ENCODE measurements around the gene SHPK.

GRCh38 chr17:3627769-3628167, 8.3 kb downstream of the SHPK start:
- TF ChIP-seq TAF1 (IDR thresholded peaks at IDR 0.05; ENCODE audit: control insufficient read depth, extremely low read depth, insufficient read depth, low read length, severe bottlenecking) (no peak), ATF7 (IDR thresholded peaks at IDR 0.05) (no peak), BHLHE40 (IDR thresholded peaks at IDR 0.05; ENCODE audit: low read length) (no peak), TFE3 (CRISPR knock-in tag; IDR thresholded peaks at IDR 0.05) (no peak), EGR1 (conservative IDR thresholded peaks at IDR 0.05) (no peak), PPARD (CRISPR knock-in tag; IDR thresholded peaks at IDR 0.05) (no peak), EZH2 (IDR thresholded peaks at IDR 0.05; ENCODE audit: borderline replicate concordance, low read depth, low read length) (no peak), ZNF717 (CRISPR knock-in tag; IDR thresholded peaks at IDR 0.05) (no peak), RFX5 (IDR thresholded peaks at IDR 0.05; ENCODE audit: low read depth, low read length) (no peak)

All from K562 (cell line).